MCF 10A (cell line): Measurements from ENCODE around the gene PDHB. TPM values are rescaled to one million over a fixed set of nuclear protein-coding genes. Genes with fewer than 3 reads are reported as not detected.

Experiments used
- BruUV-seq: library from RNA; stranded (reverse); fragments of 400-500 nt; replicated peaks from 2 replicates; lab custom pipeline; 2021; lab: Mats Ljungman, UMichigan
- CTCF ChIA-PET: fragments of 300-600 bp; sonication (Branson Sonifier 250); formaldehyde crosslinking; extraction: SDS; loops from one replicate; lab custom pipeline; 2021; ENCODE audit warnings: antibody characterized with exemption, inconsistent platforms; lab: Yijun Ruan, JAX
- POLR2A ChIA-PET: fragments of 300-600, 350-650 bp; sonication (Branson Sonifier 250); formaldehyde crosslinking; extraction: SDS; loops from one replicate; lab custom pipeline; 2020; ENCODE audit warnings: antibody characterized with exemption, inconsistent platforms; lab: Yijun Ruan, JAX
- DNase-seq: peaks from one replicate; pipeline ENCODE4 v3.0.0-alpha.2; 2018; ENCODE audit not compliant: unreplicated experiment
- H3K27ac Mint-ChIP-seq: one replicate; pipeline ENCODE4 v1.8.0; 2022; ENCODE audit warnings: mild to moderate bottlenecking, low read depth, mixed read lengths; ENCODE audit not compliant: unreplicated experiment
- H3K27me3 Mint-ChIP-seq: one replicate; pipeline ENCODE4 v1.8.0; 2022; ENCODE audit warnings: mixed read lengths; ENCODE audit not compliant: insufficient read depth, unreplicated experiment
- H3K36me3 Mint-ChIP-seq: one replicate; pipeline ENCODE4 v1.8.0; 2022; ENCODE audit warnings: mild to moderate bottlenecking, moderate library complexity, mixed read lengths; ENCODE audit not compliant: insufficient read depth, unreplicated experiment
- H3K4me1 Mint-ChIP-seq: one replicate; pipeline ENCODE4 v1.8.0; 2022; ENCODE audit warnings: mixed read lengths; ENCODE audit not compliant: insufficient read depth, unreplicated experiment
- H3K4me3 Mint-ChIP-seq: one replicate; pipeline ENCODE4 v1.8.0; 2022; ENCODE audit warnings: mild to moderate bottlenecking, moderate library complexity, mixed read lengths; ENCODE audit not compliant: unreplicated experiment
- H3K9me3 Mint-ChIP-seq: one replicate; pipeline ENCODE4 v1.8.0; 2022; ENCODE audit warnings: mixed read lengths; ENCODE audit not compliant: unreplicated experiment
- intact Hi-C: fragments of 100-400 bp; cut with micrococcal nuclease; formaldehyde crosslinking; loops from 2 replicates; pipeline ENCODE4 v1.14.1; 2022
- total RNA-seq: library from RNA; stranded (reverse); gene quantifications from 2 replicates; pipeline ENCODE4 v1.2.3, GENCODE V29; 2022
- TF ChIP-seq, protein P1 (sequence below): fragments of 200-600 bp; IDR thresholded peaks from one replicate; pipeline ENCODE4 v1.8.0; 2022; ENCODE audit warnings: antibody characterized with exemption, mild to moderate bottlenecking; ENCODE audit not compliant: unreplicated experiment

The PDHB gene
- total RNA-seq, 1 experiment from 2014 or later = 62.2 TPM

DNA sequence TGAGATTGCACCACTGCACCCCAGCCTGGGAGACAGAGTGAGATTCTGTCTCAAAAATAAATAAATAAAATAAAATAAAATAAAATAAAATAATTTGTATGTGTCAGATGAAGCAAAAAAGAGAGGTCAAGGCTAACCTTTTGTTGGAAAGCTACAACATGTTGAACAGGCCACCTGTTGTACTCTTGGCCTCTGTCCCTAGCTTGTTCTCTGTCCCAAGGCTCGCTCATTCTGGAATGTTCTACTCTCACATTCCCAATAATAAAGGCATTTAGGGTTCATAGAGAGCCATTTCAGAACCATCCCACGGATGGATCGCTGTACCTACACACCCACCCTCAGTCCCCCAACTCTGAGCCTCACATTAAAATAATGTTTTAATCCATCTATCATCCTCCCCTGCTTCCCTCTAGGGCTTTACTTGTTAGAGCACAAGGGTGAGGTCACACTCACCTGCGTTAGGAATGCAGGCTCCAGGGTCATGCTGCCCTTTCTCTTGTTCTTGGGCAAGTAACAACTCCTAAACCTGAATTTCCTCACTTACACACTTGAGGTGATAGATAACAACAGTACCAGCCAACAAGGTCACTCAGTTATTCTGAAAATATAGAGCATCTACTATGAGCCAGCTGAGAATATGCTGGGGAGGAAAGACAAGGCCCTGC is 33.4 kb upstream of the PDHB start:
- DNase-seq = no peak
- TF ChIP-seq, protein P1, sequence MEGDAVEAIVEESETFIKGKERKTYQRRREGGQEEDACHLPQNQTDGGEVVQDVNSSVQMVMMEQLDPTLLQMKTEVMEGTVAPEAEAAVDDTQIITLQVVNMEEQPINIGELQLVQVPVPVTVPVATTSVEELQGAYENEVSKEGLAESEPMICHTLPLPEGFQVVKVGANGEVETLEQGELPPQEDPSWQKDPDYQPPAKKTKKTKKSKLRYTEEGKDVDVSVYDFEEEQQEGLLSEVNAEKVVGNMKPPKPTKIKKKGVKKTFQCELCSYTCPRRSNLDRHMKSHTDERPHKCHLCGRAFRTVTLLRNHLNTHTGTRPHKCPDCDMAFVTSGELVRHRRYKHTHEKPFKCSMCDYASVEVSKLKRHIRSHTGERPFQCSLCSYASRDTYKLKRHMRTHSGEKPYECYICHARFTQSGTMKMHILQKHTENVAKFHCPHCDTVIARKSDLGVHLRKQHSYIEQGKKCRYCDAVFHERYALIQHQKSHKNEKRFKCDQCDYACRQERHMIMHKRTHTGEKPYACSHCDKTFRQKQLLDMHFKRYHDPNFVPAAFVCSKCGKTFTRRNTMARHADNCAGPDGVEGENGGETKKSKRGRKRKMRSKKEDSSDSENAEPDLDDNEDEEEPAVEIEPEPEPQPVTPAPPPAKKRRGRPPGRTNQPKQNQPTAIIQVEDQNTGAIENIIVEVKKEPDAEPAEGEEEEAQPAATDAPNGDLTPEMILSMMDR = no peak
- POLR2A ChIA-PET = interaction anchor here (0.5 to 1.2 kb wide), 3 partner anchors 10 to 25 kb away, joined by 3 to 4 read pairs (median 3); partner anchors contain the start of gene KCTD6
- peaks cover 6% of the 10 kb centered on the region for H3K36me3 Mint-ChIP-seq
- no peaks in the 10 kb centered on the region for H3K27me3 Mint-ChIP-seq
- H3K27ac Mint-ChIP-seq = no peak overlapping the region
- CTCF ChIA-PET = interaction anchor here (0.7 to 2.1 kb wide), 4 partner anchors 65 to 161 kb away, joined by 3 to 8 read pairs (median 4); partner anchors contain the start of genes HTD2 and RPP14
- no peaks in the 10 kb centered on the region for H3K9me3 Mint-ChIP-seq
- H3K4me3 Mint-ChIP-seq = no peak overlapping the region
- intact Hi-C loops = no loop called here
- BruUV-seq = no TSS peak
- peaks cover 26% of the 10 kb centered on the region for H3K4me1 Mint-ChIP-seq

DNA sequence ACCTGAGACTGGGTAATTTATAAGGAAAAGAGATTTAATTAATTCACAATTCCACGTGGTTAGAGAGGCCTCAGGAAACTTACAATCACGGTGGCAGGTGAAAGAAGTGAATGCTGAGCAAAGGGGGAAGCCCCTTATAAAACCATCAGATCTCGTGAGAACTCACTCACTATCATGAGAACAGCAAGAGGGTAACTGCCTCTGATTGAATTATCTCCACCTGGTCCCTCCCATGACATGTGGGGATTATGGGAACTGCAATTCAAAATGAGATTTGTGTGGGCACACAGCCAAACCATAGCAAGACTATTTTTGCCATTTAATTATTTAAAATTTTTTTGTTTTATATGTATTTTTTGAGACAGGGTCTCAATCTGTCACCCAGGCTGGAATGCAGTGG is 31.2 kb upstream of the PDHB start:
- intact Hi-C loops = no loop called here
- no peak overlapping the region for H3K4me3 Mint-ChIP-seq
- no TSS peak for BruUV-seq

DNA sequence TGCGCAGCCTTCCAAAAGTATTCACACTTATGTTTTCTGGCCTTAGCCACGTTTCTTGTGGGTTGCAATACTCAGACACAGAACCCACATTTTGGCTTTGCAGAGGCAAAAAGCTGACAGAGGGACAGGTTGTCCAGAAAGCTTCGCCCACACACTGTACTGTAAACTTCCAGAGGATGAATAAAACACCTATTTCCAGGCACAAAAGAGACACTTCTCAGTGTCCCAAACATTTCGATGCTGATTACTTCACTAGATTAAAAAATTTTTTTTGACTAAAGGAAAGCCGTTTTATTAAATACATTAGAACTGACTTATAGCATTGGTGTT is 30.3 kb upstream of the PDHB start:
- no peak overlapping the region for H3K4me3 Mint-ChIP-seq

More for the DNA sequence above, 31.2 kb upstream of the PDHB start:
- Mint-ChIP-seq H3K36me3 (peaks cover 6% of the 10 kb centered on the region), H3K4me1 (peaks cover 15% of the 10 kb centered on the region), H3K27ac (no peak overlapping the region), H3K9me3 (no peaks in the 10 kb centered on the region), H3K27me3 (no peaks in the 10 kb centered on the region)
- DNase-seq = peak; percentile 21
- ChIA-PET CTCF (interaction anchor here (1.1 to 2.5 kb wide), 3 partner anchors 27 to 63 kb away, joined by 3 to 31 read pairs (median 5); partner anchors contain the start of gene KCTD6), POLR2A (interaction anchor here (2.4 kb wide), 1 partner anchor 28 kb away, joined by 9 read pairs; the partner anchor contains the start of gene KCTD6)
- TF ChIP-seq, protein P1 = no peak

More for the DNA sequence above, 30.3 kb upstream of the PDHB start:
- intact Hi-C loops = loop anchor here (1.0 kb wide), 3 partner anchors 28 to 68 kb away; partner anchors contain the start of gene KCTD6
- H3K27me3 Mint-ChIP-seq = no peaks in the 10 kb centered on the region
- no peaks in the 10 kb centered on the region for H3K9me3 Mint-ChIP-seq
- TF ChIP-seq, protein P1 = no peak
- CTCF ChIA-PET = interaction anchor here (0.5 to 2.5 kb wide), 27 partner anchors 9 to 1366 kb away, joined by 3 to 31 read pairs (median 4); partner anchors contain the start of gene KCTD6
- POLR2A ChIA-PET = interaction anchor here (0.6 to 2.4 kb wide), 10 partner anchors 8 to 203 kb away, joined by 3 to 9 read pairs (median 4); partner anchors contain the start of genes KCTD6 and PDHB
- H3K27ac Mint-ChIP-seq = no peak overlapping the region
- H3K36me3 Mint-ChIP-seq = peaks cover 6% of the 10 kb centered on the region
- DNase-seq = no peak
- BruUV-seq = no TSS peak
- peaks cover 20% of the 10 kb centered on the region for H3K4me1 Mint-ChIP-seq
